ENCODE data around the gene PTPN13.

GRCh38 chr4:86621435-86621834 is 27.3 kb downstream of the PTPN13 start:
- TF ChIP-seq POLR2A (IDR thresholded peaks at IDR 0.05; ENCODE audit: extremely low read depth, insufficient read length) (no peak), CTCF (IDR thresholded peaks at IDR 0.05; ENCODE audit: low read depth, low read length) (no peak), MYC (IDR thresholded peaks at IDR 0.05; ENCODE audit: low read depth, low read length) (no peak)

Measured in NB4 (cell line).